Measurements from ENCODE around the gene KRT28. TPM values are rescaled to one million over a fixed set of nuclear protein-coding genes. Genes with fewer than 3 reads are reported as not detected.
A peak's percentile ranks its signal among the peaks of the same experiment; 100 is the strongest.

KRT28 gene
- total RNA-seq, 3 donors from 2014 or later: not detected

- ATAC-seq (no peak), DNase-seq (no peak)
- no peak for TF ChIP-seq CTCF (IDR thresholded peaks at IDR 0.05)
- no peaks in the 10 kb centered on the region for H3K36me3 ChIP-seq (ENCODE audit: low read depth)
- intact Hi-C loops (cut with DNase I, micrococcal nuclease): no loop called here
- no peak overlapping the region for H3K4me3 ChIP-seq
- H3K9me3 ChIP-seq: no peaks in the 10 kb centered on the region
- no peaks in the 10 kb centered on the region for H3K4me1 ChIP-seq (ENCODE audit: low read depth)
Measured at GRCh38 chr17:40810494-40810893, 10.7 kb upstream of the KRT28 start.

- no peaks in the 10 kb centered on the region for H3K4me1 ChIP-seq (ENCODE audit: low read depth)
- ATAC-seq (no peak), DNase-seq (no peak)
- H3K36me3 ChIP-seq (ENCODE audit: low read depth): no peaks in the 10 kb centered on the region
- no peaks in the 10 kb centered on the region for H3K9me3 ChIP-seq
- H3K4me3 ChIP-seq: no peak overlapping the region
- no peak for TF ChIP-seq CTCF (IDR thresholded peaks at IDR 0.05)
- intact Hi-C loops (cut with DNase I, micrococcal nuclease): no loop called here
Measured at GRCh38 chr17:40809721-40810421, 10.1 kb upstream of the KRT28 start.

GRCh38 chr17:40806131-40806530 lies 6.4 kb upstream of the KRT28 start:
- H3K9me3 ChIP-seq: no peaks in the 10 kb centered on the region
- no peaks in the 10 kb centered on the region for H3K36me3 ChIP-seq (ENCODE audit: low read depth)
- ATAC-seq: no peak
- H3K4me1 ChIP-seq (ENCODE audit: low read depth): no peaks in the 10 kb centered on the region
- no peak overlapping the region for H3K4me3 ChIP-seq
- TF ChIP-seq CTCF (IDR thresholded peaks at IDR 0.05): no peak
- DNase-seq: no peak
- intact Hi-C loops (cut with DNase I, micrococcal nuclease): no loop called here

GRCh38 chr17:40803617-40804082 lies 3.9 kb upstream of the KRT28 start:
- H3K4me3 ChIP-seq: no peak overlapping the region
- intact Hi-C loops (cut with DNase I, micrococcal nuclease): loop anchor here in 1 of 2 donors (5.0 kb wide), 1 partner anchor 864 kb away; no protein-coding TSS in a partner anchor
- ATAC-seq (peak; percentile 100), DNase-seq (peak; percentile 78 to 92 (median 86))
- no peaks in the 10 kb centered on the region for H3K4me1 ChIP-seq (ENCODE audit: low read depth)
- H3K9me3 ChIP-seq: no peaks in the 10 kb centered on the region
- peak; percentile 65 for TF ChIP-seq CTCF (IDR thresholded peaks at IDR 0.05)
- no peaks in the 10 kb centered on the region for H3K36me3 ChIP-seq (ENCODE audit: low read depth)

- ATAC-seq: no peak
- no peak for TF ChIP-seq CTCF (IDR thresholded peaks at IDR 0.05)
- H3K9me3 ChIP-seq: no peaks in the 10 kb centered on the region
- intact Hi-C loops (cut with DNase I, micrococcal nuclease): loop anchor here in 1 of 2 donors (5.0 kb wide), 1 partner anchor 866 kb away; no protein-coding TSS in a partner anchor
- H3K4me1 ChIP-seq (ENCODE audit: low read depth): no peaks in the 10 kb centered on the region
- DNase-seq: no peak
- no peak overlapping the region for H3K4me3 ChIP-seq
- no peaks in the 10 kb centered on the region for H3K36me3 ChIP-seq (ENCODE audit: low read depth)
Measured at GRCh38 chr17:40801157-40801556, 1.4 kb upstream of the KRT28 start.

Data from mucosa of descending colon (tissue), 3 donors.